Breast epithelium (tissue), 3 donors: ENCODE results near the gene GPR137B.

Experiments
- CTCF ChIP-seq, 3 donors: fragments of 450-650 bp; IDR thresholded peaks; one replicate each; pipeline ENCODE4 v1.5.1; 2016 to 2017; ENCODE audit warnings: antibody characterized with exemption in 3 of 3, mild to moderate bottlenecking in 3 of 3, moderate library complexity in 3 of 3
- POLR2A ChIP-seq: fragments of 450-650 bp; IDR thresholded peaks from one replicate; pipeline ENCODE4 v1.6.1; 2016; ENCODE audit warnings: antibody characterized with exemption, mild to moderate bottlenecking, moderate library complexity
- POLR2AphosphoS5 ChIP-seq, 3 donors: sonication (generic); formaldehyde crosslinking; IDR thresholded peaks; one replicate each; pipeline ENCODE4 v1.6.1; 2017; ENCODE audit warnings: antibody characterized with exemption in 3 of 3

GRCh38 chr1:236119943-236120484 lies 22.3 kb upstream of the GPR137B start:
- TF ChIP-seq CTCF (IDR thresholded peaks at IDR 0.05) (no peak), POLR2A (no peak), POLR2AphosphoS5 (IDR thresholded peaks at IDR 0.05) (no peak)
